ENCODE data around the gene KCTD2. TPM values are rescaled to one million over a fixed set of nuclear protein-coding genes. Genes with fewer than 3 reads are reported as not detected.
A peak's percentile ranks its signal among the peaks of the same experiment; 100 is the strongest.
"Not testable (repeated sequence)": the region's sequence is repeated elsewhere in the genome, so short reads cannot be mapped to it uniquely, and the experiment has no call there.

Gene KCTD2
- total RNA-seq, 1 donor from 2014 or later: 17.4 TPM

- DNase-seq: no peak
Measured at GRCh38 chr17:75051941-75052340, 4.9 kb downstream of the KCTD2 start.

GRCh38 chr17:75059369-75060345 lies 12.6 kb downstream of the KCTD2 start:
- peak; percentile 81 for DNase-seq

- DNase-seq: no peak
Measured at GRCh38 chr17:75060434-75061054, 13.5 kb downstream of the KCTD2 start.

DNA sequence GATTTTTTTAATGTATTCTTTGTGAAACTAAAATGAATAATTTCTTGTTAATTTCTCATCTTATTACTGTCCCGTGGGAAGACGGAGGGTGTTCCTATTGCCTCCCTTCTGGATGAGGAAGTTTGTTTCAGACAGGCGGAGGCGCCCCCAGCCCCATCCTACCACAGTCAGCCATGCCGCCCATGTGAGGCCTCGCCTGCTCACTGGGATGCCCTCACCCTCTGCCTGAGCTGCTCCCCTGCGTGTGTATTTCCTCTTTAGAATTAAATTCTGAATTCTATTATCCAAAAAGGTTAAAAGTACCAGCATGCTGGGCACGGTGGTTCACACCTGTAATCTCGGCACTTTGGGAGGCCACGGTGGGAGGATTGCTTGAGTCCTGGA lies 14.0 kb downstream of the KCTD2 start:
- DNase-seq: no peak

DNA sequence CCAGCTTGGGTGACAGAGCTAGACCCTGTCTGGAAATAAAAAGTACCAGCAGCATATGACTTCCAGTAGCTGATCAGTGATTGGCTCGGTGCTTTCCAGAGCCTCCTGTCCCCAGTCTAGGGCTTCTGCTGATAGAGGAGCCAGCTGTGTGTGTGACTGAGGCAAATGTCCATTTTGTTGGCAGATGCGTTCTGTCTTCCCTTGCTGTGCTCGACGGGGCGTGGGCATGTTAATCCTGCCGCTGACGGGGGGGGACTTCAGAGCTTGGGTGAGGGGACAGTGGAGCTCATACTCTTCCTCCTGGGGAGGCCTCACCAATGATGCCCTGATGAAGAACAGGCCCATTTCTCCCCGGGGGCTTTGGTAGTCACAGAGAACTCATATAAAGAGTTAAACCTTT lies 14.6 kb downstream of the KCTD2 start:
- no peak for DNase-seq

GRCh38 chr17:75063201-75063600 lies 16.2 kb downstream of the KCTD2 start:
- DNase-seq: no peak

- no peak for DNase-seq
Measured at GRCh38 chr17:75063626-75064025, 16.6 kb downstream of the KCTD2 start.

- no peak for DNase-seq
Measured at GRCh38 chr17:75064040-75064439, 17.0 kb downstream of the KCTD2 start.

DNA sequence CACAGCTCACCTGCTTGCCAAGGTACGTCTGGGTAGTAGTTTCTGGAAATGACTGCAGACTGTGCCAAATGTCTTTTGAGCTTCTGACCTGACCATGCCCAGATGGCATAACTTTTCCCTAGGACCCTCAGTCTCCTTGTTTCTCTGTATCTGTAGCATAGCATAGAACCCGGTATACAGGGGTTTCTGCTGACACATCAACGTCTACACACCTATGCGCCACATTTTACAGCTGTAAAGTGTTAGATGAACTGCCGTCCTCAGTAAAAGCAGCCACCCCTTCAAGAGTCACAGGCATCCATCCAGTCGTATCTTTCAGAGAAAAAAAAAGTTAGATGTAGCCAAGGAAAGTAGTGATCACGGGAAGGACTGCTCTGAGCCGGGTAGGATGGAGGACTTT lies 17.4 kb downstream of the KCTD2 start:
- no peak for DNase-seq

GRCh38 chr17:75064867-75065561 lies 18.0 kb downstream of the KCTD2 start:
- DNase-seq: no peak

DNA sequence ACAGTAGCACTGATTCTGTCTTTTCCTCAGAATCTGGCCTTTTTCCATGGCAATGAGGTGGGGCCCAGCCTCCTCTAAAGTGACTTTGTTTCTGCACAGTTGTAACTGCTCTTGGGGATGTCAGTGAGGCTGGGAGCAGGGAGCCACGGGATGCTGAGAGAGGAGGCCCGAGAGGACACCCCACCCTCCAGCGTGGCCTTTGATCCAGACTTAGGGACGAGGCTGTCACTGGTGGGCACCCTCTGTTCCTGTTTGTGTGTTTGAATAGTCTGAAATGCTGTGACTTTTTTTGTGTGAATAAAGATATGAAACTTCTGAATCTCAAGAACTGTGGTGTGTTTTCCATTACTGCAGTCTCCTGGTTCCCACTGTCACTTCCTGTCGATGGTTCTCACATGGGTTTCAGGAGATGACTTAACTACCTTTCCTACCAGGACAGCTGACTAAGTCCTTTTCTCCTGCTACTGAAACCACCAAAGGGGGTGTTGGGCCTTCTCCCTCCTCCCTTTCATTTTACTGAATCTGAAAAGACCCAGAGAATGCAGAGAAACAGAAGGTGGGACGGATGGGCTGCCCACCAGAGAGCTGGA lies 18.6 kb downstream of the KCTD2 start:
- peak; percentile 84 for DNase-seq

DNA sequence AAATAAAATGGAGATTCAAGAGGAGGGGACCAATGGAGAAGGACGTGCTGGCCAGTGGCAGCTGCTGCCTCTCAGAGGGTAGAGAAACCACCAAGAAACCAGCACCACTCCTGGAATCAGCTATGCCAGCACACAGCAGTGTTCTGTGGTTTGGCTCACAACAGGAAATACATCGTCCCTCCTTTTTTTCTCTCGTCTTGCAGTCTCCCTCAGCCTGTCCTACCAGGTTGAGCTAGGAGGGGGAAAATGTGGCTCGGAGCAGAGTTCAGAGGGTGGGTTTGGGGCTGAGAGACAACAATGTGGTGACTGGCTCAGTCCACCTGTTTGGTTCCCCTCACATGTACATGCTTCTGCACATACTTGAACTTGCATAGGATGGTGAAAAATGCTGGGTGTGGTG lies 20.8 kb downstream of the KCTD2 start:
- DNase-seq: no peak

DNA sequence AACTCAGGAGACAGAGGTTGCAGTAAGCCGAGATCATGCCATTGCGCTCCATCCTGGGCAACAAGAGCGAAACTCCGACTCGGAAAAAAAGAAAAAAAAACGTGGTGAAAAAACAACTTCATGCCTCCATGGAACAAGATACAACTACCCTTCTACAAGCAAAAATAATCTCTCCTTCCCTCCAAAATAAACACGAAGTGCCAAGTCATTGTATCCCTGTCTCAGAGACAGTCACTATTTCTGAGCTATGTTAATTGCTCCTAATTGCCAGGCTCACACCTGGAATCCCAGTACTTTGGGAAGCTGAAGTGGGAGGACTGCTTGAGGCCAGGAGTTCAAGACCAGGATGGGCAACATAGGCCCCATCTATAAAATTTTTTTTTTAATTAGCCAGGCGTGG lies 21.7 kb downstream of the KCTD2 start:
- no peak for DNase-seq

GRCh38 chr17:75069783-75070182 lies 22.8 kb downstream of the KCTD2 start:
- peak; percentile 49 for DNase-seq

DNA sequence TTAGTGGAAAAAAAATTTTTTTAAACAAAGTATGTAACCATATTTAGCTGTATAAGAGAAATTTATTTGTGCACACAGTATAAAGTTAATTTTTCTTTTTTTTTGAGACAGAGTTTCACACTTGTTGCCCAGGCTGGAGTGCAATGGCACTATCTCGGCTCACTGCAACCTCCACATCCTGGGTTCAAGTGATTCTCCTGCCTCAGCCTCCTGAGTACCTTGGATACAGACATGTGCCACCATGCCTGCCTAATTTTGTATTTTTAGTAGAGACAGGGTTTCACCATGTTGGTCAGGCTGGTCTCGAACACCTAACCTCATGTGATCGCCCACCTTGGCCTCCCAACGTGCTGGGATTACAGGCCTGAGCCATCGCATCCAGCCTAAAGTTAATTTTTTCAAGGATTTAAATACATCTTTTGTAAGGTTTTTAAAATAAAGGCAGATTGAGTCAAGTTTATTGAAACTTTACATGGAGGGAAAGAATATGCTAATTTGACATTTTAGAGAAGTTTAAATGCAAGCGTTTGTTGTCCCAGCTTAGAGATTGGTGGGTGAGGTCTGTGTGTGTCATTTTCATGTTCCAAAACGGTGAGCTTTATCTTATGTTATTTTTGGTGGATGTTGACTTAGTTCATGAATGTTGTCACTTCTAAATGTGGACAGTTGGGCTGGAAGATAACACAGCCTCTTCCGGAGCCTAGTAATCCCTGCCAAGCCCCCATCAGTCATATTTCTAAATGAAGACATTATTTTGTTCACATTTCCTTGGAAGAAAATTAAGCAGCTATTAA lies 24.6 kb downstream of the KCTD2 start:
- DNase-seq: not testable (repeated sequence)

- not testable (repeated sequence) for DNase-seq
Measured at GRCh38 chr17:75072909-75073308, 25.9 kb downstream of the KCTD2 start.

GRCh38 chr17:75073618-75074047 lies 26.6 kb downstream of the KCTD2 start:
- DNase-seq: no peak

DNA sequence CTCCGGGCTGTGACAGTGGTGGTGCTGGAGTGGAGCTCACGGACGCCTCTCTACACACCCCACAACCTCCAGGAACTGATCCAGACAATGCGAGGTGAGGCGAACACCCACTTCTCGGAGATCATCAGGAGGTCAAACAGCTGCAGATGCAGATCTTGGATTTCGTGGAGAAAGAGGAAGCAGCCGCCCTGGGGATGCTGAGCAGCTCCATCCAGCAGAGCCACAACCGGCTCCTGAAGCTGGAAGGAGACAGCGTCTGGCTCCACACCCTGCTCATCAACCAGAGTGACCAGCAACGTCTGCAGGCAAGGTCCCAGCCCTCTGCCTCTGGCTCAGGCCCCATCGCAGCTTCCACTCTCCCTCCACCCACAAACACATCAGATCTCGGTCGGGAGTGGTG lies 27.5 kb downstream of the KCTD2 start:
- no peak for DNase-seq

DNA sequence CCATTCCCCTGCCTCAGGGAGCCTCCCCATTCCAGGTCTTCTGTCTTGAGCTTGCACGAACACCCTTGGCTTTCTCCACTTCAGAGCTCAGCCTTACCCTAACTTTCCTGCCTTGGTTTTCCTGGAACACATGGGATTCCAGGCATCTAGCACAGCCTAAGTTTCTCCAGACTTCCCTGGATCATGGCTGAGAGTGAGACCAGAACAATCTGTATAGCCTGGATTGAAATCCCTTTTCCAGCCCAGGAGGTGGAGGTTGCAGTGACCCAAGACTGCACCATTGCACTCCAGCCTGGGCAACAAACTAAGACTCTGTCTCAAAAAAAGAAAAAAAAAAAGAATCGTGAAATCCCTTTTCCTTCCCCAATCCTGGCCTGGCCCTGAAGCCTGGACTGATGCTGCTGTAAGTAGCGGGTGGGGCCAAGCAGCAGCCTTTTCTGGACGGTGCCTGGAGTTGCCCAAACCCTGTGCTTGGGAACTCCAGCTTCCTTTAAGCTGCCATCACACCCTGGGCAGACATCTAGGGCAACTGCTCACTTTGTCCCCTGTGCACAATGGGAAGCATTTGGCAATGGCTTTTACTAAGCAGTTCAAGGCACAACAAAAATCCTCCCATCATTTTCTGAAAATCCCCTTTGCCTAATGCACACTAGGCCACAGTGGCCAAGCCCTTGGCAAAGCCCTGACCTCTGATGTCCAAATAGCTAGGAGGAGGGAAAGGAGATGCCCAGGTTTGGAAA lies 28.7 kb downstream of the KCTD2 start:
- DNase-seq: no peak

GRCh38 chr17:75077072-75077495 lies 30.1 kb downstream of the KCTD2 start:
- DNase-seq: no peak

All from dermis blood vessel endothelial cell (primary cell).